Glomerular visceral epithelial cell (primary cell): ENCODE results near the gene FASN.

ENCODE experiments used
- DNase-seq: peaks from one replicate; pipeline ENCODE4 v3.0.0-alpha.2; 2016; ENCODE audit errors: extremely low spot score

Gene FASN

GRCh38 chr17:82101767-82102679 is 4.0 kb upstream of the FASN start:
- no peak for DNase-seq

GRCh38 chr17:82101301-82101715 is 3.3 kb upstream of the FASN start:
- no peak for DNase-seq

GRCh38 chr17:82100502-82101298 is 2.7 kb upstream of the FASN start:
- no peak for DNase-seq

DNA sequence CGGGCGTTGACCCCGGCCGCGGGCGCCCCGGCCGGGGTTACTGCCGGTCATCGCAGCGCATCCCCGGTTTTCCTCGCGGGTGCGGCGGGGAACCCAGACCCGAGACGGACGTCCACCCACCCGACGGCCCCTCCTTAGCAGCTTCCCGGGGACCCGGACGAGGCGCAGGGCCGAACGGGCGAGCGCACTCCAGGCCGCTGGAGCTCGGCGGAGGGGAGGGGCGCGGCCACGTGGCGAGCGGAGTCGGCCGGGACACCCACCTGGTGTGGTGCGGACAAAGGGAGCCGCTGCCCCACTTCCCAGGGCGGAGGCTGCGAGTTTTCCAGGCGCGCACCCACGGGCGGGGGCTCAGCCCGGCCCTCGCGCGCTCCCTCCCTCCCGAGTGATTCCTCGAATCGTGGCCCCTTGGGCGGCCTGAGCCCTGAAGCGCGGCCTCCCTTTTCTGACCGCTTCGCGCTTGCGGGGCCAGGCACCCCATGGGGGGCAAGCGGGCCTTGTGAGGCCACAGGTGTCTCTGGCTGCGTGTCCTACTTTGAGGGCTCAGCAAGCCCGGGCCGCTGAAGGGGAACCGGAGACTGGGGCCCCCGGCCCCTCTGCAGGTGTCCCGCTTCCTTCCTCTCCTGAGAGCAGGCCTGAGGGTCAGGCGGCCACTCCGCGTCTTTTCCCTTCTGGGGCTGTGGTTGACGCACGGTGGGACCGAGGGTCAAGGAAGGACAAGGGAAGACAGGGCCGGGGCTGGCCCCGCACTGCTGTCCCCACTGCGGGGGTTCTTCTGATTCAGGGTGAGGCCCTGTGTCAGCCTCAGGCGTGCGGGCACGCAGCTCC is 1.1 kb upstream of the FASN start:
- no peak for DNase-seq

- DNase-seq: no peak
Observed at GRCh38 chr17:82097919-82098168, 192 bp downstream of the FASN start.

DNA sequence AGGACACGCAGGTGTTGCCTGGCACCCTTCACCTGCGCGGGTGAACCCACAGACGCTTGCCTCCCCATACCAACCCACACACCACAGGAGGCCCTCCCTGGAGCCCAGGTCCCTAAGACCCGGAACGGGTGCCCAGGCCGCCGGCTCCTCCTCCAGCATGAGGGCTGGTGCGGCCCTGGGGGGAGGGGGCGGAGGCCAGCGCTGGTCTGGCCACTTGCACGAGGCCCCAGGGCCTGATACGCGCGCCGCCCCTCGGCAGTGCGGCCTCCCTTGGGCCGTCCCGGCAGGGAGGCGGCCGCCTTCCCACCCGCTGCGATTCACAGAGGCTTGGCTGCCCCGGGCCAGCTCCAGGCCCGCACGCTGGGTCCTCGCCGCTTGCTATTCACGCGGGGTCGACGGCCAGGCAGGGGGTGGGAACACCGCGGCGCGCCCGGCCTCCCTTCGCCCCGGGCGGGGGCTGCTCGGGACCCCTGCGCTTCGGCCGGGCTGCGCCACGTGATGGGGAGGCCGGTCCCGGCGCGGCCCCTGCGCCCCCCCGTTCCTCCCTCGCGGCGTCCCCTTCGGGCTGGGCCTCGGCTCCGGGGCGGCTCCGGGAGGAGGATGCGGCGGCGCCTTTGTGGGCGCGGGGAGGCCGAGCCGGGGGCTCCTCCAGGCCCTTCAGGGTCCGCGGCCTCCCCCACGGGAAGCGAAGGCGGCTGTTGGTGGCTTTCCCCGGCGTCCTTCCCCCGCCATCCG is 685 bp downstream of the FASN start:
- peak; percentile 62 for DNase-seq

GRCh38 chr17:82096709-82097183 is 1.3 kb downstream of the FASN start:
- DNase-seq: no peak

DNA sequence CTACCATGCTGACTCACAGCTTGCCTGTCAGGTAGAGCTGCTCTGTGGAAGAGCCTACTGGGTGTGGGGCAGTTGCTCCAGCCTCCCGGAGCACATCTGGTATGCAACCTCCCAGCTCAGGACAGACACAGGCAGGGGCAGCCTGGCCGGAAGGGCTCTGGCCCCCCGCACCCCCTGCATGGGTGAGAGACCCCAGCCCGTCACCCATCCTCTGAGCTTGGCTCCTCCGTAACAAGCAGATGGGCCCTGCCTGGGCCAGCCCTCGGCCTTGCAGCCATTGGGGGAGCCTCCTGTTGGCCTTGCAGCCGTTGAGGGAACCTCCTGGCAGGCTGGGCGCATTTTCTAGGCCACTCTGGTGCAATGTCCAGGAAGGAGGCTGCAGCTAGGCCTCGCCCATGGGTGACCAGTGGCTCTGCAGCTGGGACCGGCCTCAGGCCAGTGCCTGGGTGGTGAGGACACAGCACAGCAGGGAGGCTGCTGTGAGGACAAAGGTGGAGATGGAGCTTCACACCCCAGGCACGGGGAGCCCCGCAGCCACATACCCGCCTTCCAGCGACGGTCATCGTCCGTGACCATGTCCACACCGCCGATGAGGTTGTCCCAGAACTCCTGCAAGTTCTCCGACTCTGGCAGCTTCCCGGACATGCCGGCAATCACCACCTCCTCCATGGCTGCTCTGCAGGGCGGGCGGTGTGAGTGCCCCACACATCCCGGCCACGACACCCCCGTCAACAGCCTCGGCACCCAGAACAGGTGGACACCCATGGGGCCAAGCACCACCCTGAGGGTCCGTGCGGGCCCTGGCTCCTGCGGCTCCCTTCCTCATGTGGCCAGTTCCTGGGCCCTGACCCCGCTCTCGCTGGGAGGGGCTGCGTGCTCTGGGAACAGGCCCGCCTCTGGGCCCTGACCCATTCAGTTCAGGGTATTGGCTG is 2.0 kb downstream of the FASN start:
- DNase-seq: no peak

- no peak for DNase-seq
Observed at GRCh38 chr17:82094931-82095776, 2.9 kb downstream of the FASN start.

GRCh38 chr17:82092995-82093751 is 4.9 kb downstream of the FASN start:
- no peak for DNase-seq

- DNase-seq: no peak
Observed at GRCh38 chr17:82092628-82092994, 5.4 kb downstream of the FASN start.

GRCh38 chr17:82092094-82092586 is 5.9 kb downstream of the FASN start:
- no peak for DNase-seq

GRCh38 chr17:82091264-82092066 is 6.6 kb downstream of the FASN start:
- no peak for DNase-seq

DNA sequence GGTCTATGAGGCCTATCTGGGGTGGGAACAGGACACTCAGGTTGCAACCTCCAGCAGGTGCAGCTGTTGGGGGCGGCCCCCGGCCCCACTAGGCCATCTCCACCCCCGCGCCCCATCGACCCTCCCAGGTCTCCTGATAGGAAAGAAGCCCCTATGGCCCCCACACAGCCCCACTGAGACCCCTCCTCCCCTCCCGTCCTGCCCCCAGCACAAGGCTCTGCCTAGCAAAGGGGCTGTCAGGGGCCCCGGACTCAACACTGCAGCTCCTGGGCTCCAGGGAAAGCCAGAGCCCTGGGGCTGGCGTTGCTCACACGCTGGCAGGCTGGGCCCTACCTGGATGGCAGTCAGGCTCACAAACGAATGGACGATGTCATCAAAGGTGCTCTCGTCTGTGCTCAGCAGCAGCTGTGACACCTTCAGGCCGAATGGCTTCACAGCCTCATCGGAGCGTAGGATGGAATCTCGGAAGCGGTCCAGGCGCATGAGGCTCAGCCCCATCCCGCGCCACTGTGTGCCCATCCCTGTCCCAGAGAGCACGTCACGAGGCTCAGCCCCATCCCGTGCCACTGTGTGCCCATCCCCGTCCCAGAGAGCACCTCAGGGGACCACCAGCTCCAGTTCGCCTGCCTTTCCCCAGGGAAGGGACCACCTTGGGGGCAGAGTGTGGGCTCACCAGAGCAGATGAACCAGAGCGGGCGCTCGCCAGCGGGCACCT is 7.3 kb downstream of the FASN start:
- no peak for DNase-seq

DNA sequence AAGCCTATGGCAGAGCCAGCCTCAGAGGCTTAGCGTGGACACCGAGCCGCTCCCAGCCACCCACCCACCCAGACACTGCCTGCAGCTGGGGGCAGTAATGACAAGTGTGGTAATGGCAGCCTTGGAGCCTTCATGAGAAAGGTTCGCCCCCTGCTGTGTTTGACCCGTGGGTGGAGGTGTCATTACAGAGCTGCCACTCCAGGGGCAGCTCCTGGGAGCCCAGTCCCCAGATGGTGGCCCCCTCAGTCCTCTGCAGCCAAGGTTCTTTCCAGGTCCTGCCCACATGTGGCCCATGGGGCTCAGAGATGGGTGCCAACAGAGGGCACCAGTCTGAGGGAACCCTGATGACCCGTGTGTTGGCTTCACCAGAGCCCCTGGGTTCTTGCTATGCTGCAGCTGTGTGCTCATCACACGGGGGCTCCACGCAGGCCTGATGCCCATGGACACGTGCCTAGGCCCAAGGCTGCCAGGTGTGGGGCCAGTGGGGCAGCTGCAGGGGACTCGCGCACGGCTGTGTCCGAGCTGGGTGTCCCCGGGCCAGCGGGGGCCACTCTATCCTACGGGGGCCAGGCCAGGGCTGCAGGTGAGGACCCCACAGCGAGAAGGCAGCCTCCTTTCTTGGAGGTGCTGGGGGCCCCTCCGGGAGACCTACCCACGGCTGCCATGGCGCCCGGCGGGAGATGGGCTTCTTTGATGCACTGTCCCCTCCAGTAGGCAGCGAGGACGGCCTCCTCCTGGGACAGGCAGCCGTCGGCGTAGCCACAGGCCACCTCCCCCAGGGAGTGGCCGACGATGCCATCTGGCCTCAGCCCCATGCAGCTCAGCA is 8.1 kb downstream of the FASN start:
- DNase-seq: no peak
